ENCODE measurements around the gene GEMIN5.

Gene GEMIN5

DNA sequence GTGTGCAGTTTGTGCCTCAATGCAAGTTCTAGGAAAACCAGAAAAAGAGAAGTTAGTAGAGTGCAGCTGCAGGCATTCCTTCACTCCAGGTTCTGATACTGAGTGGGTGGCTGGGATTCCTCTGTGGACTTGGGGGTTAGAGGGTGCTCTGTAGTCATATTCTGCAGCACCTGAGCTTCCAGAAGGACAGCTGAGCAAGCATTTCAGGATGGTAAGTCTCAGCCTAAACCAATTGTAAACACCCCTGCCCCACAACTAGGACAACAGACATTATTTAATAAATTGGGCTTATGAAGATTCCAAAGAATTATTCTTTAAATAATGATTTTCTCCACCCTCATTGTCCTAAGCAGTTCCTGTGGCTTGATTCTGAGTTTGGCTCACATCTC is 96.7 kb downstream of the GEMIN5 start:
- DNase-seq = no peak

- DNase-seq = no peak
Observed at GRCh38 chr5:154840435-154841272, 97.4 kb downstream of the GEMIN5 start.

All from NCI-H2081 treated with DMSO at 0.1 percent for 48 hours (cell line).